A673 (cell line): ENCODE measurements around the gene KCND3. TPM values are rescaled to one million over a fixed set of nuclear protein-coding genes. Genes with fewer than 3 reads are reported as not detected.

Experiments used
- Bru-seq: library from RNA; stranded (reverse); fragments of 400-500 nt; gene quantifications from one replicate; lab custom pipeline; 2021; lab: Mats Ljungman, UMichigan
- BruChase-seq, 2 experiments: library from RNA; stranded (reverse); fragments of 400-500 nt; gene quantifications; one replicate each; lab custom pipeline; 2021; lab: Mats Ljungman, UMichigan
- BruUV-seq: library from RNA; stranded (reverse); fragments of 400-500 nt; replicated peaks from 2 replicates; lab custom pipeline; 2021; lab: Mats Ljungman, UMichigan
- CTCF ChIA-PET: fragments of 300-600 bp; sonication (Branson Sonifier 250); formaldehyde crosslinking; loops from one replicate; lab custom pipeline; 2022; ENCODE audit warnings: antibody characterized with exemption; lab: Charles Lee
- POLR2A ChIA-PET: fragments of 300-600 bp; sonication (Branson Sonifier 250); formaldehyde crosslinking; loops from one replicate; lab custom pipeline; 2022; ENCODE audit warnings: antibody characterized with exemption; ENCODE audit not compliant: low non-redundant PET; lab: Charles Lee
- DNase-seq: peaks from one replicate; pipeline ENCODE4 v3.0.0-alpha.2; 2015; ENCODE audit warnings: low spot score
- H3K27ac ChIP-seq: fragments of 200-600 bp; sonication (generic); 2 replicates; pipeline ENCODE4 v1.5.1; 2016; ENCODE audit warnings: mixed run types, low read depth, mild to moderate bottlenecking, mixed read lengths, antibody characterized with exemption, low read length; ENCODE audit not compliant: poor library complexity, severe bottlenecking
- H3K27me3 ChIP-seq: fragments of 200-600 bp; sonication (generic); replicated peaks from 2 replicates; pipeline ENCODE4 v1.6.1; 2017; ENCODE audit warnings: mixed run types, low read depth, mild to moderate bottlenecking, mixed read lengths, antibody characterized with exemption, low read length; ENCODE audit not compliant: insufficient read depth, poor library complexity
- H3K36me3 ChIP-seq: fragments of 200-600 bp; sonication (generic); 2 replicates; pipeline ENCODE4 v1.6.1; 2016; ENCODE audit warnings: mixed run types, mild to moderate bottlenecking, mixed read lengths, antibody characterized with exemption, low read length; ENCODE audit not compliant: insufficient read depth, poor library complexity, severe bottlenecking
- H3K4me1 ChIP-seq: fragments of 200-600 bp; sonication (generic); 2 replicates; pipeline ENCODE4 v1.6.1; 2017; ENCODE audit warnings: mixed run types, mild to moderate bottlenecking, mixed read lengths, antibody characterized with exemption, low read length; ENCODE audit not compliant: insufficient read depth, poor library complexity, severe bottlenecking
- H3K4me3 ChIP-seq: fragments of 200-600 bp; sonication (generic); 2 replicates; pipeline ENCODE4 v1.5.1; 2016; ENCODE audit warnings: low read depth, mixed run types, mild to moderate bottlenecking, mixed read lengths, low read length; ENCODE audit not compliant: poor library complexity, severe bottlenecking
- H3K9me3 ChIP-seq: fragments of 200-600 bp; sonication (generic); 2 replicates; pipeline ENCODE4 v1.6.1; 2016; ENCODE audit warnings: mixed run types, low read depth, mild to moderate bottlenecking, mixed read lengths, antibody characterized with exemption, low read length; ENCODE audit not compliant: poor library complexity, severe bottlenecking
- EZH2 ChIP-seq: fragments of 200-600 bp; sonication (generic); IDR thresholded peaks from 2 replicates; pipeline ENCODE4 v1.6.1; 2017; ENCODE audit warnings: borderline replicate concordance, low read depth, mild to moderate bottlenecking, mixed read lengths, antibody characterized with exemption, low read length; ENCODE audit not compliant: poor library complexity, severe bottlenecking
- intact Hi-C: fragments of 100-400 bp; cut with micrococcal nuclease; formaldehyde crosslinking; loops from one replicate; pipeline ENCODE4 v1.10.0; 2022; ENCODE audit not compliant: unreplicated experiment
- long read RNA-seq: library from polyadenylated mRNA; stranded (forward); transcript quantifications from one replicate; pipeline ENCODE4 v2.0.0, GENCODE V29; 2022
- total RNA-seq: library from RNA; stranded (reverse); gene quantifications from 2 replicates; pipeline ENCODE4 v1.2.3, GENCODE V29; 2021
- TF ChIP-seq, protein P1 (sequence below): fragments of 300-800, 200-600 bp; sonication (generic); conservative IDR thresholded peaks from 2 replicates; pipeline ENCODE4 v1.5.1; 2017; ENCODE audit warnings: low read depth, mild to moderate bottlenecking, antibody characterized with exemption, low read length, moderate library complexity, mixed read lengths

The KCND3 gene
- not detected in 2 replicates for total RNA-seq
- percentile 2 among the genes with signal in this experiment for Bru-seq, nascent RNA
- BruChase-seq, experiment 1, labeled RNA remaining after a 2-hour chase = percentile 2 among the genes with signal in this experiment
- percentile 3 among the genes with signal in this experiment for BruChase-seq, experiment 2, labeled RNA remaining after a 6-hour chase
- long read RNA-seq, partial matches to known transcripts = 0 of 1 reads
- long read RNA-seq, other reads (novel, unspliced or antisense) = 1 of 1 reads

DNA sequence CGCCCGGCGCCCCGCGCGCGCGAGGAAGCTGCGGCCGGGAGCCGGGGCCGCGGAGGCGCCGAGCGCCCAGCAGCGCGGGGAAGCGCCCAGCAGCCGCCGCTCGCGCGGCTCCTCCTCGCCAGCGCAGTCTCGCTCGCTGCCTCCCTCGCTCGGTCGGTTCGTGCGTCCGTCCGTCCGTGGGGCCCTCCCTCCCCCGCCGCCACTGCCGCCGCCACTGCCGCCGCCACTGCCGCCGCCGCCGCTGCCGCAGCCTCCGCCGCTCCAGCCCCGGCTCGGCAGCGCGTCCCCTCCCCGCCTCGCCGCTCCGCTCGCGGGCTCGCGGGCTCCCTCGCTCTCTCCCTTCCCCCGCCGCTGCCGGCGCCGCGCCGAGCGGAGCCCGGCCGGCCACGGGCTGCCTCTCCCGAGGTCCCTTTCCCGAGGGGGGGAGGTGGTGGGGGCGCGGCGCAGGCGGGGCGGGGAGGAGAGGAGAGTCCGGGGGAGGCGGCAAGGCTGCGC, at the start of gene KCND3:
Gene KCND3, minus strand, starts transcription at position 138 of the 495 bp plus-strand sequence.
- H3K4me3 ChIP-seq = peak within 1 kb of the TSS; percentile 45
- no TSS peak for BruUV-seq
- CTCF ChIA-PET = no interaction called here
- intact Hi-C loops = loop anchor here (5.0 kb wide), 1 partner anchor 192 kb away; no protein-coding TSS in a partner anchor
- peaks cover 19% of the 10 kb centered on the region for H3K4me1 ChIP-seq
- POLR2A ChIA-PET = no interaction called here
- peak; percentile 27 for DNase-seq
- TF ChIP-seq EZH2 = no peak
- TF ChIP-seq, protein P1, sequence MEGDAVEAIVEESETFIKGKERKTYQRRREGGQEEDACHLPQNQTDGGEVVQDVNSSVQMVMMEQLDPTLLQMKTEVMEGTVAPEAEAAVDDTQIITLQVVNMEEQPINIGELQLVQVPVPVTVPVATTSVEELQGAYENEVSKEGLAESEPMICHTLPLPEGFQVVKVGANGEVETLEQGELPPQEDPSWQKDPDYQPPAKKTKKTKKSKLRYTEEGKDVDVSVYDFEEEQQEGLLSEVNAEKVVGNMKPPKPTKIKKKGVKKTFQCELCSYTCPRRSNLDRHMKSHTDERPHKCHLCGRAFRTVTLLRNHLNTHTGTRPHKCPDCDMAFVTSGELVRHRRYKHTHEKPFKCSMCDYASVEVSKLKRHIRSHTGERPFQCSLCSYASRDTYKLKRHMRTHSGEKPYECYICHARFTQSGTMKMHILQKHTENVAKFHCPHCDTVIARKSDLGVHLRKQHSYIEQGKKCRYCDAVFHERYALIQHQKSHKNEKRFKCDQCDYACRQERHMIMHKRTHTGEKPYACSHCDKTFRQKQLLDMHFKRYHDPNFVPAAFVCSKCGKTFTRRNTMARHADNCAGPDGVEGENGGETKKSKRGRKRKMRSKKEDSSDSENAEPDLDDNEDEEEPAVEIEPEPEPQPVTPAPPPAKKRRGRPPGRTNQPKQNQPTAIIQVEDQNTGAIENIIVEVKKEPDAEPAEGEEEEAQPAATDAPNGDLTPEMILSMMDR = no peak
- peaks cover 72% of the 10 kb centered on the region for H3K27me3 ChIP-seq
- H3K27ac ChIP-seq = no peak within 1 kb of the TSS
- H3K36me3 ChIP-seq = no peaks in the 10 kb centered on the region
- no peaks in the 10 kb centered on the region for H3K9me3 ChIP-seq

DNA sequence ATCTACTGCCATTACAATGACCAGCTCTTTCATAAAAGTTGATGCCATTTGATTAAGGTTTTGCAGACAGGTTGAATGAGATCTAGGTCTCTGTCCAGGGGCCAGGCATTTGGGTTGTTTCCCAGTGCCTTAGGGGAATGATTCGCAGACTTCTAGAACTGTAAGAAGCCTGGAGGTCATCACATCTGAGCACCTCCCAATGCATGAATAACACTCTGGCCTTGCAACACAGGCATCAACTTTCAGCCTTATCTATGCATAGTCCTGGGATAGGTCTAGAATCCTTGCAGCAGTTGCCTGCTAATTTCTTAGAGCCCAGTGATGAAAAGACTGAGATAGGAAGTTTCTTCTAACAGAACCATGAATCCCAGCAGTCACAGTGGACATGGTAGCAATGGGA, 44.8 kb upstream of the KCND3 start:
- Histone ChIP-seq H3K4me3 (no peak overlapping the region), H3K27me3 (peaks cover 16% of the 10 kb centered on the region), H3K36me3 (no peaks in the 10 kb centered on the region), H3K9me3 (no peaks in the 10 kb centered on the region), H3K4me1 (no peaks in the 10 kb centered on the region), H3K27ac (no peak overlapping the region)
- TF ChIP-seq, protein P1 = no peak
- TF ChIP-seq EZH2 = no peak
- BruUV-seq = no TSS peak
- ChIA-PET POLR2A (no interaction called here), CTCF (no interaction called here)
- intact Hi-C loops = no loop called here
- DNase-seq = no peak

DNA sequence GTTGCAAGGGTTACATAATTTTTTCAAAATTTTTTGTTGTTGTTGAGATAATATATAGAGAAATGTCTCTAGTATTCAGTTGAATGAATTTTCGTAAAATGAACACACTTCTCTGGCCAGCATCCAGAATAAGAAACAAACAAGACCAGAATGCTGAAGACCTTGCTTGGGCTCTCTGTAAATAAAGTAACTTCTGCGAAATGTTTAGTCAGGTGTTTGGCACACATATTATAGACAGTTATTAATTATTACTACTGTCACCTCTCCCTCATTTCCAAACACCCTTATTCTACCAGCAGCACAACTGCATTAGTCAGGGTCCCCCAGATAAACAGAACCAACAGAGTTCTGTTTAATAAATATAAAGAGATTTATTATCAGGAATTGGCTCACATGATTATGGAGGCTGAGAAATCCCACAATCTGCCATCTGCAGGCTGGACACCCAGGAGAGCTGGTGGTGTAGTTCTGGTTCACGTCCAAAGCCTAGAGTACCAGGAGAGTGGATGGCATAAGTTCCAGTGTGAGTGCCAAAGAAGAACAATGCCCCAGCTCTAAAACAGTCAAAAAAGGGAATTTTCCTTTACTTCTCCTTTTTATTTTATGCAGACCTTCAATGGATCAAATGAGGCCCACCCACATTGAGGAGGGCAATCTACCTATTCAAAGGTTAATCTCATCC, 44.1 kb upstream of the KCND3 start:
- Histone ChIP-seq H3K27me3 (peaks cover 14% of the 10 kb centered on the region), H3K27ac (no peak overlapping the region), H3K4me1 (no peaks in the 10 kb centered on the region), H3K4me3 (no peak overlapping the region), H3K36me3 (no peaks in the 10 kb centered on the region), H3K9me3 (no peaks in the 10 kb centered on the region)
- ChIA-PET POLR2A (no interaction called here), CTCF (no interaction called here)
- no TSS peak for BruUV-seq
- TF ChIP-seq, protein P1 = no peak
- TF ChIP-seq EZH2 = no peak
- DNase-seq = no peak
- intact Hi-C loops = no loop called here
